HG03135 (cell line): ENCODE measurements around the gene TAL1.

ENCODE experiments used
- ATAC-seq: cut with Tn5 transposase; IDR thresholded peaks from one replicate; pipeline ENCODE4 v1.9.1; 2021; ENCODE audit warnings: mild to moderate bottlenecking, moderate library complexity; ENCODE audit not compliant: unreplicated experiment

TAL1 gene

GRCh38 chr1:47229886-47230691 is 1.9 kb downstream of the TAL1 start:
- ATAC-seq, result no peak

GRCh38 chr1:47229031-47229885 is 2.8 kb downstream of the TAL1 start:
- ATAC-seq, result no peak

- no peak for ATAC-seq
Observed at GRCh38 chr1:47228644-47229030, 3.4 kb downstream of the TAL1 start.

- no peak for ATAC-seq
Observed at GRCh38 chr1:47227341-47228232, 4.4 kb downstream of the TAL1 start.

- no peak for ATAC-seq
Observed at GRCh38 chr1:47226839-47227215, 5.2 kb downstream of the TAL1 start.

- no peak for ATAC-seq
Observed at GRCh38 chr1:47226121-47226838, 5.7 kb downstream of the TAL1 start.

GRCh38 chr1:47225430-47226100 is 6.5 kb downstream of the TAL1 start:
- no peak for ATAC-seq

GRCh38 chr1:47224676-47225399 is 7.2 kb downstream of the TAL1 start:
- ATAC-seq, result no peak

GRCh38 chr1:47223921-47224675 is 7.9 kb downstream of the TAL1 start:
- ATAC-seq, result no peak

GRCh38 chr1:47223174-47223920 is 8.7 kb downstream of the TAL1 start:
- no peak for ATAC-seq

GRCh38 chr1:47222476-47222875 is 9.5 kb downstream of the TAL1 start:
- no peak for ATAC-seq

- ATAC-seq, result no peak
Observed at GRCh38 chr1:47219590-47220220, 12.3 kb downstream of the TAL1 start.

- no peak for ATAC-seq
Observed at GRCh38 chr1:47219001-47219400, 13.0 kb downstream of the TAL1 start.

- ATAC-seq, result no peak
Observed at GRCh38 chr1:47216278-47217059, 15.6 kb downstream of the TAL1 start.

GRCh38 chr1:47215713-47216112 is 16.3 kb downstream of the TAL1 start:
- no peak for ATAC-seq

- no peak for ATAC-seq
Observed at GRCh38 chr1:47214549-47214948, 17.5 kb downstream of the TAL1 start.
